GM13977 (cell line): ENCODE data around the gene KLK7.

Experiments
- DNase-seq: peaks from one replicate; pipeline ENCODE4 v3.0.0; 2012; ENCODE audit warnings: low spot score
- in situ Hi-C: fragments of 300-500 bp; cut with MboI; formaldehyde crosslinking; loops from one replicate; pipeline ENCODE4 v1.12.0; 2022; ENCODE audit warnings: low sequenced_read_pairs, low pct_unique_long_range_greater_than_20kb, mixed read lengths, inconsistent platforms; ENCODE audit not compliant: unreplicated experiment
- TF ChIP-seq, protein P1 (sequence below): IDR thresholded peaks from 2 replicates; pipeline ENCODE4 v1.5.1; 2012; ENCODE audit warnings: mild to moderate bottlenecking, control low read depth; ENCODE audit not compliant: insufficient read depth; ENCODE audit errors: extremely low read depth, missing control alignments

Gene KLK7

DNA sequence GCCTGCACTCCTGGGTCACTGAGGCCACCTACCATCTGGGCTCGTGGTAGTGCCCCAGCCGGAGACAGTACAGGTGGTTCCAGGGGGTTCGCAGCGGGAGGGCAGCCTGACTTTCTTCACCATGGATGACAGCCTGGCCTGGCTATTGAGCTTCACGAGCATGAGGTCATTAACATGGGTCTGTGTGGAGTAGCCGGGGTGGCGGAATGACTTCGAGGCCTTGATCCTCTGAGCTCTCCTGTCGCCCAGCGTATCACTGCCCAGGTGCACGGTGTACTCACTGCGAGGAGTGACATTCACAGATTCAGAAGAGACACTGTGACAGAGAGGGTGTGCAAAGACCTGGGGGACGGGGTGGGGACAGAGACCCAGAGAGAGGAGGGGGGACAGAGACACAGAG, 3.5 kb downstream of the KLK7 start:
- TF ChIP-seq, protein P1, sequence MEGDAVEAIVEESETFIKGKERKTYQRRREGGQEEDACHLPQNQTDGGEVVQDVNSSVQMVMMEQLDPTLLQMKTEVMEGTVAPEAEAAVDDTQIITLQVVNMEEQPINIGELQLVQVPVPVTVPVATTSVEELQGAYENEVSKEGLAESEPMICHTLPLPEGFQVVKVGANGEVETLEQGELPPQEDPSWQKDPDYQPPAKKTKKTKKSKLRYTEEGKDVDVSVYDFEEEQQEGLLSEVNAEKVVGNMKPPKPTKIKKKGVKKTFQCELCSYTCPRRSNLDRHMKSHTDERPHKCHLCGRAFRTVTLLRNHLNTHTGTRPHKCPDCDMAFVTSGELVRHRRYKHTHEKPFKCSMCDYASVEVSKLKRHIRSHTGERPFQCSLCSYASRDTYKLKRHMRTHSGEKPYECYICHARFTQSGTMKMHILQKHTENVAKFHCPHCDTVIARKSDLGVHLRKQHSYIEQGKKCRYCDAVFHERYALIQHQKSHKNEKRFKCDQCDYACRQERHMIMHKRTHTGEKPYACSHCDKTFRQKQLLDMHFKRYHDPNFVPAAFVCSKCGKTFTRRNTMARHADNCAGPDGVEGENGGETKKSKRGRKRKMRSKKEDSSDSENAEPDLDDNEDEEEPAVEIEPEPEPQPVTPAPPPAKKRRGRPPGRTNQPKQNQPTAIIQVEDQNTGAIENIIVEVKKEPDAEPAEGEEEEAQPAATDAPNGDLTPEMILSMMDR = no peak
- no peak for DNase-seq
- in situ Hi-C loops = no loop called here

DNA sequence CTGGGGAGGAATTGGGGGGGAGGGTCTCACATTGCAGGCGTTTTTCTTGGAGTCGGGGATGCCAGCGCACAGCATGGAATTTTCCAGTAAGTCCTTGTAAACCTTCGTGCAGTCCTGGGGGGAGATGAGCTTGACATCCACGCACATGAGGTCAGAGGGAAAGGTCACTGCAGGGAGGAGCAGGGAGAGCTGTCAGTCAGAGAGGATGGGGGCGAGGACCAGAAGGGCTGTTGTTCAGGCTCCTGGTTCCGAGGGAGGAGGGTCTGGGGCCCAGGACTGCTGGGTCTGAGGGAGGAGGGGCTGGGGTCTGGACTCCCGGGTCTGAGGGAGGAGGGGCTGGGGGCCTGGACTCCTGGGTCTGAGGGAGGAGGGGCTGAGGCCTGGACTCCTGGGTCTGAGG, 4.0 kb downstream of the KLK7 start:
- DNase-seq = no peak
- TF ChIP-seq, protein P1 = no peak
- in situ Hi-C loops = no loop called here

DNA sequence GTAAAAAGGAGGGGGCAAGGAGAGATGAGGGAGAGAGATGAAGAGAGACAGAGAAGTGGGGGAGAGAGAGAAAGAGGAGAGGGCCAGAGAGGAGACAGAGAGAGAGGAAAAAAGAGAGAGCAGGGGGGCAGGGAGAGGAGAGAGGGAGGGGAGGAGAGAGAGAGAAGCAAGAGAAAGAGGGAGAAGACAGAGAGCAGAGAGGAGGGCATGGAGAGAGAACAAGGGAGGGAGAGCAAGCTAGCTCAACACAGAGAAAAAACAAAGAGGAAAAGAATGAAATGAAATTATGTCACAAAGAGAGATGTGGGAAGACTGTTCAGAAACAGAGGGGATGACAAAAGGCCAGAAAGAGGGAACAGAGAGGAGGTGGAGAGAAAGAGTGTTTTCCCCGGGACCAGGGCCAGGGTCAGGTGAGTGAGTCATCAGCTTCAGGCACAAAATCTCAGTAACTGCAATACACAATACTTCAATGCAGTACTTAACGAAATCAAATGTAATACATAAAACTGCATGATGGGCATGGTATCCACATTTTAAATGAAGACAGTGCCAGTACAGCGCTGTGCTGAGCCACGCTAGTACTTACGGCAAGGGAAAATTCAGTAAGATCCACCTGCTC, 4.8 kb downstream of the KLK7 start:
- DNase-seq = no peak
- TF ChIP-seq, protein P1 = no peak
- in situ Hi-C loops = no loop called here

DNA sequence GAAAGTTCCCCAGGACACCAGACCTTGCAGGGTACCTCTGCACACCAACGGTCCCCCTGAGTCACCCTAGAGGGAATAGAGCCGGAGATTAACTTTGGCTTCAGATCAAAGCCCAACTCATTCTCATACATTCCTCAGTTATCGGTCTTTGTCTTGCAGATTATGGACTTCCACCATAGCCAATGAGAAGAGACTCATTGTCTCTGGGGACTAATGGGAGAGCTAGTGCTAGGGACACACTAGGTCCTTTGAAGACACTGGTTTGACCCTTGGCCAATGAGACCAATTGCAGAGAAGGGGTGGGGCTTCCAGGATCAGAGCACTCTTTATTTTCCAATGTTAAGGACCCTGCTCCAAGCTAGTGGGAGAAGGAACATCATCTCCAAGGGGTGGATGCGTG, 6.1 kb downstream of the KLK7 start:
- TF ChIP-seq, protein P1 = no peak
- in situ Hi-C loops = no loop called here

DNA sequence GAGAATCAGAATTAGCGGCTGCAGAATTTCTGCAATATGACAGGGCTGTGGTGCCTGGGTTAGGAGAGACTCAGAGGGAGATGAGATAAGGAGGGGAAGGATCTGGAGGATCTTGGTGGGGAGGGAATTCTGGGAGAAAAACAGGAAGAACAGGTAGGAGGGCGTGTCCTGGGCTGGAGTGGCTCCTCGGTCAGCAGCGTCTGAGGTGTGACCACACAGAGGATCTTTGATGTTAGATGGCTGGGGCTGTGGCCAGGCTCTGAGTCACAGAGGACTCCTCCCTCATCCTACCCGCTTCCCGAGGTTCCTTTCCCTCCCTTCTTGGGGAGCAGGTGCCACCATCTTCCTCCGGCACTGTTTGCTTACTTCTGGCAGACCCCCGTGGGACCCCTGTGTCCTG, 8.0 kb downstream of the KLK7 start:
- TF ChIP-seq, protein P1 = no peak
- in situ Hi-C loops = no loop called here

More for the DNA sequence above, 6.1 kb downstream of the KLK7 start:
- no peak for DNase-seq

DNA sequence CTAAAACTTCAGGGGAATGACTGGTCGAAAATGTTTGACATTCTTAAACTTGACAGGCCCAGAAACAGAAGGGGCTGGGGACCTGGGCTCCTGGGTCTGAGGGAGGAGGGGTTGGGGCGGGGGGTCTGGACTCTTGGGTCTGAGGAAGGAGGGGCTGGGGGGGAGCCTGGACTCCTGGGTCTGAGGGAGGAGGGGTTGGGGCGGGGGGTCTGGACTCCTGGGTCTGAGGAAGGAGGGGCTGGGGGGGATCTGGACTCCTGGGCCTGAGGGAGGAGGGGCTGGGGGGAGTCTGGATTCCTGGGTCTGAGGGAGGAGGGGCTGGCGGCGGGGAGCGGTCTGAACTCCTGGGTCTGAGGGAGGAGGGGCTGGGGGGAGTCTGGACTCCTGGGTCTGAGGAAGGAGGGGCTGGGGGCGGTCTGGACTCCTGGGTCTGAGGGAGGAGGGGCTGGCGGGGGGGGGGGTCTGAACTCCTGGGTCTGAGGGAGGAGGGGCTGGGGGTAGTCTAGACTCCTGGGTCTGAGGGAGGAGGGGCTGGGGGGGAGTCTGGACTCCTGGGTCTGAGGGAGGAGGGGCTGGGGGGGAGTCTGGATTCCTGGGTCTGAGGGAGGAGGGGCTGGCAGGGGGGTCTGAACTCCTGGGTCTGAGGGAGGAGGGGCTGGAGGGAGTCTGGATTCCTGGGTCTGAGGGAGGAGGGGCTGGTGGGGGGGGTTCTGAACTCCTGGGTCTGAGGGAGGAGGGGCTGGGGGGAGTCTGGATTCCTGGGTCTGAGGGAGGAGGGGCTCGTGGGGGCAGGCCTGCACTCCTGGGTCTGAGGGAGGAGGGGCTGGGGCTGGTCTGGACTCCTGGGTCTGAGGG, 8.8 kb downstream of the KLK7 start:
- in situ Hi-C loops = no loop called here
- TF ChIP-seq, protein P1 = no peak
- DNase-seq = no peak

More for the DNA sequence above, 8.0 kb downstream of the KLK7 start:
- no peak for DNase-seq
